Measurements from ENCODE around the gene EXOC6B.

DNA sequence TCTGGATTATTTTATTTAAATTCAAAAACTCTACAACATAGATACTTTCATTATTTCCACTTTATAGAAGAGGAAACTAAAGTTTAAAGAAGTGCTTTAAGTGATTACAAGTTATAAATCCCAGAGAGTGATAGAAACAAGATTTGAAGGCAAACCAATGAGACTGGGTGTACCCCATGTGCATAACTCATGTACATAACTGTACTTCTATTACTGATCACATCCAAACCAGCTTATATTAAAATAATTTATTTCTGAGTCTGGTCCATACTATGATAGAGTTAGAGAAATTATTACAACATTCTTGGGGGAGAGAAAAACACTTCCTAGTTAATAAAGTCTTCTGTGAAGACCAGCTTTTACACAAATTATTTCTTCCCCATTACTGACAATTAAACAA lies 221.4 kb downstream of the EXOC6B start:
- TF ChIP-seq POLR2A (IDR thresholded peaks at IDR 0.05): no peak
- TF ChIP-seq, protein P1, sequence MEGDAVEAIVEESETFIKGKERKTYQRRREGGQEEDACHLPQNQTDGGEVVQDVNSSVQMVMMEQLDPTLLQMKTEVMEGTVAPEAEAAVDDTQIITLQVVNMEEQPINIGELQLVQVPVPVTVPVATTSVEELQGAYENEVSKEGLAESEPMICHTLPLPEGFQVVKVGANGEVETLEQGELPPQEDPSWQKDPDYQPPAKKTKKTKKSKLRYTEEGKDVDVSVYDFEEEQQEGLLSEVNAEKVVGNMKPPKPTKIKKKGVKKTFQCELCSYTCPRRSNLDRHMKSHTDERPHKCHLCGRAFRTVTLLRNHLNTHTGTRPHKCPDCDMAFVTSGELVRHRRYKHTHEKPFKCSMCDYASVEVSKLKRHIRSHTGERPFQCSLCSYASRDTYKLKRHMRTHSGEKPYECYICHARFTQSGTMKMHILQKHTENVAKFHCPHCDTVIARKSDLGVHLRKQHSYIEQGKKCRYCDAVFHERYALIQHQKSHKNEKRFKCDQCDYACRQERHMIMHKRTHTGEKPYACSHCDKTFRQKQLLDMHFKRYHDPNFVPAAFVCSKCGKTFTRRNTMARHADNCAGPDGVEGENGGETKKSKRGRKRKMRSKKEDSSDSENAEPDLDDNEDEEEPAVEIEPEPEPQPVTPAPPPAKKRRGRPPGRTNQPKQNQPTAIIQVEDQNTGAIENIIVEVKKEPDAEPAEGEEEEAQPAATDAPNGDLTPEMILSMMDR (IDR thresholded peaks at IDR 0.05): no peak
